ENCODE measurements around the gene RNF187.
"Not testable (repeated sequence)": the region's sequence is repeated elsewhere in the genome, so short reads cannot be mapped to it uniquely, and the experiment has no call there.

Gene RNF187

GRCh38 chr1:228483789-228484188 lies 3.4 kb upstream of the RNF187 start:
- FAIRE-seq (no peak), DNase-seq (ENCODE audit: insufficient read length, low spot score) (no peak)

DNA sequence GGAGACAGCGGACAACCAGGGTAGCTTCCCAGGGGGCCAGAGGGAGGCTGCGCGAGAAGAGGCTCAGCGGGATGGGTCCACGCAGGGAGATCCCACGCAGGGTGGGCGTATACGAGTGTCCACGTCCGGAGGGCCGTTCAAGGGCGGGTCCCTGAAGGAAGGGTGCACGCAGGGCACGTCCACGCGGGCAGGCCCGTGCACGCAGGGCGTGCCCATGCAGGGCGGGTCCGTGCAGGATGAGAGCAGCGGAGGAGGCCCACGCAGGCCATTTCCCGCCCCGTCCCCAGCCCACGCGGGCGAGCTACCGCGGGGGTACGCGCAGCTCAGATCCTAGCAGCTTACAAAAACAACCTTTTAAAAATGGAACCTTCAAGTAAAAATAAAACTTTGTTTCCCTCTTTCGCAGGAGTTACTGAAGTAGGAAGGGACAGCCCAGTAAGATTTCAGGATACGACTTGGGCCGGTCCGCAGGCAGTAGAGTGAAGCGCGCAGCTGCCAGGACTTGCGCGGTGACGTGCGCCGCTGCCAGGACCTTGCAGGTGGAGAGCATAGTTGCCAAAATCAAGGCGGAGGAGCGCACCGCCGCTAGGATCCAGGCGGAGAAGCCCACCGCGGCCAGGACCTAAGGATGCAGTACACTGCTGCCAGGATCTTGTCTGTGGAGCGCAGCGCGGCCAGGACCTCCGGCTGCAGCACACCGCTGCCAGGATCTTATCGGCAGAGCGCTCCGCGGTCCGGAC lies 416 bp upstream of the RNF187 start:
- DNase-seq (ENCODE audit: insufficient read length, low spot score) (peak; percentile 62), FAIRE-seq (peak; percentile 88)

- FAIRE-seq: no peak
Measured at GRCh38 chr1:228488125-228488817, 1.1 kb downstream of the RNF187 start.

GRCh38 chr1:228488818-228489674 lies 1.9 kb downstream of the RNF187 start:
- FAIRE-seq (no peak), DNase-seq (ENCODE audit: insufficient read length, low spot score) (no peak)

More at GRCh38 chr1:228488125-228488817, 1.1 kb downstream of the RNF187 start:
- DNase-seq (ENCODE audit: insufficient read length, low spot score): no peak

DNA sequence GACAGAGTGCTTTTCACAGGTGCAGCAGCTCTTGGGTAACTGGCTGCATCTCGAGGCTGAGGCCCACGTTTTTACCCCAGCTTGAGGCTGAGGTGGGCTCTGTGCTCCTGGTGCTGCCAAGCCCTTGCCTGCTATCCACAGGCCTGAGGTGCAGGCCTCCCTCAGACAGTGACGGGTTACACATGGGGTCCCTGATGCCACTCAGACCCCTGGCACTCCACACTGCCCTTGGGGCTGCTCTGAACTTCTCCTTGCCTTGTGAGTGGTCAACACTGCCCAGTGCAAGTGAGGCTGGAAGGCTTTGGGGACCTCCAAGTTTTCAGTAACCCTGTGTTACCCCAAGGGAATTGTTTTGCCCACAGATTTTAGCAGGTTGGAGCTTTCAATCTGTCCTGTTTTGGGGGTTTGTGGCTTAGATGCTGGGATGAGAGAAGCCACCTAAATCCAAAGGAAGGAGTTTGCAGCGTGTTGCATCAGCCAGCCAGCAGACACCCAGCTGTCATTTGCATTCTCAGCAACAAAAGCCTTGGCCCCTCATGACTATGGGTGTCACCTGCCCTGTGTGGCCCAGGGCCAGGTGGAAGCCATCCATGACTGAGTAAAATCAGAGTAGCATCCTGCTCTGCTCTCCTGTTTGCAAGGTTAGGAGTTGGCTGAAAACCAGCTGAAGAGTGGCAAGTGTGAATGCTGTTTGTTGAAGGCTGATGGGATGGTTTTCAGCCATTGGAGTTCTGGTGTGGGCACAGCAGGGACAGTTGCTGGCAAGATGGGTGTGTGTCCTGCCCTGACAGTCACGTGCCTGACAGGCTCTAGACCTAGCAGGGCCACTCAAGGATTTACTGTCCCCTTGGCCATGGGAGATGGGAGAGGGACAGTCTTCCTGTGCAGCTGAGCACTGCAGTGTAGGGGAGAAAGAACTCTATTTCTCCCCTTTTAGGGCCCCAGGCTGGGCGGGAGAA lies 3.2 kb downstream of the RNF187 start:
- FAIRE-seq (no peak), DNase-seq (ENCODE audit: insufficient read length, low spot score) (no peak)

DNA sequence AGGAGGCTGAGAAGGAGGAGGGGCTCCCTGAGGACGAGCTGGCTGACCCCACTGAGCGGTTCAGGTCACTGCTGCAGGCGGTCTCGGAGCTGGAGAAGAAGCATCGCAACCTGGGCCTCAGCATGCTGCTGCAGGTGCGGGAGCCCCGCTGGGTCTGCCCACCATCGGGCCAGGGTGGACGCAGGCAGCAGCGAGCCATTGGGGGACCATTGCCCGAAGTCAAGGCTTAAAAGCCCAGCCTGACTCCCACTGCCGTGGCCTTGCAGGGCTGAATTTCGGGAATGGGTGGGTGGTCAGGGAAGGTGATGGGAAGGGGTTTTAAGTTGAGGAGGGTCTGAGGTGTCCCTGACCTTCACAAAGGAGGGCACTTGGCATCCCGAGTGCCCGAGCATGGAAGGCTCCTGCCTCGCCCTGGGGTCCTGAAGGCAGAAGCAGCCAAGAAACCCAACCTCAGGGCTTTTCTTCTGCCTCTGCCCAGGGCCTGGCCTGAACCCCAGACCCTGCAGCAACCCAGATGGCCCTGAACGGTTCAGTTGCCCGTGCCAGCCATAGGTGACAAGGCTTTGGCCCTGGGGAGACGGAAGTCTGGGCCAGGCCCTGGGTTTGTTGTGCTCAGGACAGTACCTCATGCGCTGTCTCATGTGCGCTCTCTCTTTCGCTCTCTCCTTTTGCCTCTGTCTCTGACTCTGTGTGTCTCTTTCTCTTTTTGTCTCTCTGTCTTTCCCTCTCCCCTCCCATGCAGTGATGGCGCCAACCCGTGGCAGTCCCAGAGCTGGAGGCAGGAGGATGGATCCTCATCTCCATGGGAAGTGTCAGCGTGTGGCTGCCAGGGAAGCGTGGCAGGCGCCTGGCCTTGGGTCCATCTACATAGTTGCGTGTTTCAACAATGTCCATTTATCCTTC lies 6.2 kb downstream of the RNF187 start:
- FAIRE-seq: no peak

GRCh38 chr1:228494044-228494353 lies 6.8 kb downstream of the RNF187 start:
- DNase-seq (ENCODE audit: insufficient read length, low spot score) (no peak), FAIRE-seq (no peak)

More for the DNA sequence above, 6.2 kb downstream of the RNF187 start:
- no peak for DNase-seq (ENCODE audit: insufficient read length, low spot score)

GRCh38 chr1:228494391-228494790 lies 7.2 kb downstream of the RNF187 start:
- no peak for DNase-seq (ENCODE audit: insufficient read length, low spot score)
- FAIRE-seq: no peak

GRCh38 chr1:228494970-228495853 lies 8.0 kb downstream of the RNF187 start:
- FAIRE-seq (no peak), DNase-seq (ENCODE audit: insufficient read length, low spot score) (no peak)

GRCh38 chr1:228496084-228496483 lies 8.9 kb downstream of the RNF187 start:
- no peak for DNase-seq (ENCODE audit: insufficient read length, low spot score)
- FAIRE-seq: no peak

GRCh38 chr1:228496494-228496893 lies 9.3 kb downstream of the RNF187 start:
- no peak for FAIRE-seq

DNA sequence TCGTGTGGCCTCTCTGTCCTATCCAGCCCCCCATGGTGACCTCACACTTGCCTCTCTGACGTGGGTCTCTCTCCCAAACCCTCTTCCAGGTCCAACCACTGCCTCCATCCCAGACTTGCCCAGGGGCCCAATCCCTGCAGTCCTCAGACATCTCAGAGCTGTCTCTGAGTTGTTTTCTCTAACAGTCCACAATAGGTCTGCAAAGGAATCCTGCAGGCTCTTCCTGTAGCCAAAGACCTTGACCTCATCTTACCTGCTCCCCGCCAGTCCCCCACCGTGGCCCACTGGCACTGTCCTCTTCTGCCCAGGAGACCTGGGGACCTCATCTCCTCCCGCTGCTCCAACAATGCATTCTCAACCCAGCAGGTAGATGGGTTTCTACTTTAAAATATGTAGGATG lies 10.0 kb downstream of the RNF187 start:
- no peak for DNase-seq (ENCODE audit: insufficient read length, low spot score)
- FAIRE-seq: no peak

More at GRCh38 chr1:228496494-228496893, 9.3 kb downstream of the RNF187 start:
- DNase-seq (ENCODE audit: insufficient read length, low spot score): no peak

- DNase-seq (ENCODE audit: insufficient read length, low spot score): no peak
- FAIRE-seq: no peak
Measured at GRCh38 chr1:228497817-228498216, 10.6 kb downstream of the RNF187 start.

GRCh38 chr1:228500143-228500734 lies 13.1 kb downstream of the RNF187 start:
- DNase-seq (ENCODE audit: insufficient read length, low spot score) (no peak), FAIRE-seq (no peak)

GRCh38 chr1:228500901-228501871 lies 14.0 kb downstream of the RNF187 start:
- DNase-seq (ENCODE audit: insufficient read length, low spot score) (peak; percentile 90), FAIRE-seq (peak; percentile 73)

- no peak for DNase-seq (ENCODE audit: insufficient read length, low spot score)
- no peak for FAIRE-seq
Measured at GRCh38 chr1:228502522-228502921, 15.3 kb downstream of the RNF187 start.

DNA sequence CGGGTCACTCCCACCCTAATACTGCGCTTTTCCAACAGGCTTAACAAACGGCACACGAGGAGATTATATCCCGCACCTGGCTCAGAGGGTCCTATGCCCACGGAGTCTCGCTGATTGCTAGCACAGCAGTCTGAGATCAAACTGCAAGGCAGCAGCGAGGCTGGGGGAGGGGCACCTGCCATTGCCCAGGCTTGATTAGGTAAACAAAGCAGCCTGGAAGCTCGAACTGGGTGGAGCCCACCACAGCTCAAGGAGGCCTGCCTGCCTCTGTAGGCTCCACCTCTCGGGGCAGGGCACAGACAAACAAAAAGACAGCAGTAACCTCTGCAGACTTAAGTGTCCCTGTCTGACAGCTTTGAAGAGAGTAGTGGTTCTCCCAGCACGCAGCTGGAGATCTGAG lies 18.8 kb downstream of the RNF187 start:
- not testable (repeated sequence) for DNase-seq (ENCODE audit: insufficient read length, low spot score); FAIRE-seq
